Subcutaneous abdominal adipose tissue (tissue), 5 donors: ENCODE results near the gene SSR3.
"Not testable (repeated sequence)": the region's sequence is repeated elsewhere in the genome, so short reads cannot be mapped to it uniquely, and the experiment has no call there.

ENCODE experiments used
- H3K27ac ChIP-seq: one replicate; pipeline ENCODE4 v1.7.0; 2013; ENCODE audit warnings: low read depth, mild to moderate bottlenecking, inconsistent platforms, low read length, moderate library complexity
- H3K27me3 ChIP-seq, 5 donors: one replicate each; pipeline ENCODE4 v1.7.0; 2013; ENCODE audit warnings: low read length in 5 of 5, inconsistent platforms in 1 of 5; ENCODE audit not compliant: control insufficient read depth in 5 of 5, insufficient read depth in 4 of 5
- H3K36me3 ChIP-seq, 5 donors: one replicate each; pipeline ENCODE4 v1.7.0; 2013; ENCODE audit warnings: low read length in 5 of 5; ENCODE audit not compliant: control insufficient read depth in 5 of 5, insufficient read depth in 5 of 5
- H3K4me1 ChIP-seq, 5 donors: one replicate each; pipeline ENCODE4 v1.7.0; 2013; ENCODE audit warnings: low read length in 5 of 5, mild to moderate bottlenecking in 3 of 5, moderate library complexity in 1 of 5; ENCODE audit not compliant: control insufficient read depth in 5 of 5, insufficient read depth in 5 of 5
- H3K4me3 ChIP-seq, 5 donors: one replicate each; pipeline ENCODE4 v1.7.0; 2013; ENCODE audit warnings: low read length in 5 of 5, low read depth in 1 of 5
- H3K9ac ChIP-seq, 5 donors: one replicate each; pipeline ENCODE4 v1.7.0; 2013; ENCODE audit warnings: low read length in 5 of 5, mild to moderate bottlenecking in 4 of 5, moderate library complexity in 3 of 5
- H3K9me3 ChIP-seq, 5 donors: one replicate each; pipeline ENCODE4 v1.7.0; 2013; ENCODE audit warnings: low read length in 5 of 5; ENCODE audit not compliant: control insufficient read depth in 5 of 5
- donor health status: healthy.
- donor health status: healthy.
- donor health status: healthy.
- donor health status: healthy.
- donor health status: healthy.

SSR3 gene

DNA sequence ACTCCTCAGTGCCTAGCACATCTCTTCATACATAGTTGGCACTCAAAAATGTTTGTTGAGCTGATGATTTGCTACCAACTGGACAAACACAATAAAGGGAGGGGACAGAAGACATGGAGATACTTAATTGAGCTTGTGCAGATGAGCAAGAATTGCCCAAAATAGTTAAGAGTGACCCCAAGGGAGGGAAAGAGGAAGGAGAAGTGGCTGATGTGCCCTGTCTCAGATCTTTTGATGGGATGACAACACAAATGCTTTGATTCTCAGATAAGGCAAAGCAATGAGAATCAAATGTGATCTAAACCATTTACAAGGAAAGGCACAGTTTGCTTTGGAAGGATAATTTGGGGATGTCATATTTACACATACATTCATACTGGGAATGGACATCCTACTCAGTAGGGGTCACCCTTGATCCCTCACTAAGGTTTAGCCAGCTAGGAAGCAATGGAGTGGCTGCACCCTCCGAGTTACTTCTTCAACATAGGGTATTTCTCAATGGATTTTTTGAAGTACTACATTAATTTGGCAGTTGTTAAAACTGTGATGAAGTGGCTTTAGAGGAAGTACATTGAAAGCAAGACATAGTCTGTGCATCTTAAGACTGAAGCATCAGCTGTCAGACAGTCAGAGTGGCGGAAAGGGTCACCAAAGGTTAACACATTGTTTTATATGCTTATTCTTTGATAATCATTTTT, 21.9 kb upstream of the SSR3 start:
- Histone ChIP-seq H3K27me3 (no peaks in the 10 kb centered on the region), H3K9ac (no peak overlapping the region), H3K4me3 (no peak overlapping the region), H3K36me3 (no peaks in the 10 kb centered on the region), H3K9me3 (no peaks in the 10 kb centered on the region), H3K27ac (no peak overlapping the region), H3K4me1 (peaks cover 0 to 10% (median 0%) of the 10 kb centered on the region in 5 donors)

DNA sequence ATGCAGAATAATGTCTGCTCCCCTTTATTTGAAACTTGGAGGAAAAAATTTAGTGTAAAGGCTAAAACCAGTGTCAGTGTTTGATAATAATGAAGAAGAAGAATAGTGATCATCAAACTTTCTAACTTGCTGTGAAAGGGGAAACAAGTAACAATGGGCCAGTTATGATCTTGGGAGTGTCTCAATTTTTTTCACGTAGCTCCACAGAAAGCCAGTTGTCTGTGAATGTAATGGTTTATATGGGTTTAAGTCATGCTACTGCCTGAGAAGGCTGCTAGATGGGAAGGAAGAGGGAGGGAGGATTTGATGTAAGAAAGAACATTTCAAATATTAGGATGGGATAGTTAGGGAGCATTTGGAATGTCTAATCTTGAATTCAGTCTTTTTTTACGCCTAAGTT, 21.1 kb upstream of the SSR3 start:
- peaks cover 0 to 10% (median 0%) of the 10 kb centered on the region in 5 donors for H3K4me1 ChIP-seq
- H3K9ac ChIP-seq, result no peak overlapping the region
- H3K4me3 ChIP-seq, result no peak overlapping the region
- no peak overlapping the region for H3K27ac ChIP-seq
- no peaks in the 10 kb centered on the region for H3K36me3 ChIP-seq
- no peaks in the 10 kb centered on the region for H3K9me3 ChIP-seq
- no peaks in the 10 kb centered on the region for H3K27me3 ChIP-seq

- Histone ChIP-seq H3K9me3 (no peaks in the 10 kb centered on the region), H3K27ac (no peak overlapping the region), H3K27me3 (no peaks in the 10 kb centered on the region), H3K4me1 (peaks cover 0 to 10% (median 0%) of the 10 kb centered on the region in 5 donors), H3K4me3 (no peak overlapping the region), H3K9ac (no peak overlapping the region), H3K36me3 (no peaks in the 10 kb centered on the region)
Measured at GRCh38 chr3:156575641-156576040, 20.7 kb upstream of the SSR3 start.

- not testable (repeated sequence) for H3K4me1 ChIP-seq, H3K9me3 ChIP-seq, H3K27me3 ChIP-seq, H3K4me3 ChIP-seq, H3K9ac ChIP-seq, H3K36me3 ChIP-seq, H3K27ac ChIP-seq
Measured at GRCh38 chr3:156569881-156570280, 15.0 kb upstream of the SSR3 start.

GRCh38 chr3:156569016-156569415, 14.1 kb upstream of the SSR3 start:
- H3K9ac ChIP-seq, H3K4me3 ChIP-seq, H3K36me3 ChIP-seq, H3K27me3 ChIP-seq, H3K4me1 ChIP-seq, H3K9me3 ChIP-seq, H3K27ac ChIP-seq: not testable (repeated sequence)

DNA sequence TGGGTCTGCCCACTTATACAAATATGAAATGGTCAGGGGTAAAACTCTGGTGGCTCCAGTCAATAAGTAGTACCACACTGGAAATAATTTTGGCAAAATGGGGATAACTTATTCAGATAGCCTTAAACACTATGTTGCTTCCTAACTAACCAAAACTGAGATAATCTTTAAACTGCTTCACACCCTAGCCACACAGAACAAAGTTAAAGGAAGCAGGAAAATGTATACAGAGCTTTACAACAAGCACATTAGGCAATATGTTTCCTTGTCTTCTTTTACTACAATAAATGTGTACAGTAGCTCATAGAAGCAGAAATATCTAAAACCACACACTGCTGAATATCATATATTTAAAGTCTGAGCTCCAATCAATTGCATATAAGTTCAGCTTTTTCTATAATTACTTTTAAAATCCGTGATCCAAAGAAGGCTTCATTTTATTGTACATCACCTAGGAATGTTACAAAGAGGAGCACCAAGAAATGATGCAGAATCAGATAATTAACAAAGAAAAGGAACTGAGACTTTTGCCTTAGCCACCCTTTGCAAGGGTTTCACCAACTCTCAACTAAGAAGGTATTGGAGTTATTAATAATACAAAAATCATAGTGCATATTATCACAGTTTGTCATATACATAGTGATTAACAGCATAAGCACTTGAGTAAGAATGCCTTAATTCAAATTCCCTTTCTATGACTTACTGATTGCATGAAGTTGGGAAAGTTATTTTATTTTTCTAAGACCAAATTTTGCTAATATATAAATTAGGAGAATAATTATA, 9.2 kb upstream of the SSR3 start:
- Histone ChIP-seq H3K9ac (no peak overlapping the region), H3K27ac (no peak overlapping the region), H3K27me3 (no peaks in the 10 kb centered on the region), H3K4me3 (no peak overlapping the region), H3K36me3 (no peaks in the 10 kb centered on the region), H3K4me1 (no peaks in the 10 kb centered on the region), H3K9me3 (no peaks in the 10 kb centered on the region)

DNA sequence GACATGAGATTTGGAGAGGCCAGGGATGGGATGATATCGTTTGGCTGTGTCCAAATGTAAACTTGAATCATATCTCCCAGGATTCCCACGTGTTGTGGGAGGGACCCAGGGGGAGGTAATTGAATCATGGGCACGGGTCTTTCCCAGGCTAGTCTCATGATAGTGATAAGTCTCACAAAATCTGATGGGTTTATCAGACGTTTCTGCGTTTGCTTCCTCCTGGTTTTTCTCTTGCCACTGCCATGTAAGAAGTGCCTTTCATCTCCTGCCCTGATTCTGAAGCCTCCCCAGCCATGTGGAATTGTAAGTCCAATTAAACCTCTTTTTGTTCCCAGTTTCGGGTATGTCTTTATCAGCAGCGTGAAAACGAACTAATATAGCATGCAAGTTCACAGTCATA, 7.6 kb upstream of the SSR3 start:
- not testable (repeated sequence) for H3K9ac ChIP-seq, H3K36me3 ChIP-seq, H3K27ac ChIP-seq, H3K9me3 ChIP-seq, H3K4me1 ChIP-seq, H3K4me3 ChIP-seq, H3K27me3 ChIP-seq

DNA sequence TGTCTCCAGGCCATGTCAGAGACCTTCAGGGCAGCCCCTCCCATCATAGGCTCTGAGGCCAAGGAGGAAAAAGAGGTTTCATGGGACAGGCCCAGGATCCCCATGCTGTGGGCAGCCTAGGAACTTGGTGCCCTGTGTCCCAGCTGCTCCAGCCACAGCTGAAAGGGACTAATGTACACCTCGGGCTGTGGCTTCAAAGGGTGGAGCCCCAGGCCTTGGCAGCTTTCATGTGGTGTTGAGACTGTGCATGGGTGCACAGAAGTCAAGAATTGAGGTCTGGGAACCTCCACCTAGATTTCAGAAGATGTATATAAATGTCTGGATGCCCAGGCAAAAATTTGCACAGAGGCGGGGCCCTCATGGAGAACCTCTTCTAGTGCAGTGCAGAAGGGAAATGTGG, 6.6 kb upstream of the SSR3 start:
- Histone ChIP-seq H3K4me1 (no peaks in the 10 kb centered on the region), H3K36me3 (no peaks in the 10 kb centered on the region), H3K4me3 (no peak overlapping the region), H3K27ac (no peak overlapping the region), H3K27me3 (no peaks in the 10 kb centered on the region), H3K9ac (no peak overlapping the region), H3K9me3 (no peaks in the 10 kb centered on the region)

GRCh38 chr3:156559321-156559720, 4.4 kb upstream of the SSR3 start:
- Histone ChIP-seq H3K27me3 (no peaks in the 10 kb centered on the region), H3K9me3 (no peaks in the 10 kb centered on the region), H3K27ac (no peak overlapping the region), H3K4me3 (no peak overlapping the region), H3K36me3 (no peaks in the 10 kb centered on the region), H3K4me1 (peaks cover 0 to 9% (median 4%) of the 10 kb centered on the region in 5 donors), H3K9ac (no peak overlapping the region)

DNA sequence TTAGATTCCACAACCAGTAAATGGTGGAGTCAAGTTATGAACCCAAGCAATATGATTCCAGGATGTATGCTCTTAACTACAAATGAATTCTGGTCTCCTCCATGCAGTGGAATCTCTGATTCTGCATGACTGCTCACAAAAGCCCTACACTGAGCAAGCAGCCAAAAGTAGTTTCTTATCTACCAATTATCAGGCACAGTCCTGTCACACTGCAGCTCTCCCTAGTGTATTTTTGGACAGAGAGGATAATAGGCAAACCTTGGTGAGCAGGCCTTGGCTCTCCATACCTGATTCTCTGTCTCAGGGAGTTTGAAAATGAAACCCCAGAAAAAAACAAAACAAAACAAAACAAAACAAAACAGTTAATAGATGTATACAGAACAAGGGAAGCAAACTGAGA, 3.5 kb upstream of the SSR3 start:
- Histone ChIP-seq H3K9me3 (no peaks in the 10 kb centered on the region), H3K27ac (no peak overlapping the region), H3K36me3 (no peaks in the 10 kb centered on the region), H3K4me1 (peaks cover 0 to 18% (median 13%) of the 10 kb centered on the region in 5 donors), H3K4me3 (no peak overlapping the region), H3K9ac (no peak overlapping the region), H3K27me3 (no peaks in the 10 kb centered on the region)
